Right renal cortex interstitium (tissue), 3 donors: ENCODE measurements around the gene BLVRA. TPM values are rescaled to one million over a fixed set of nuclear protein-coding genes. Genes with fewer than 3 reads are reported as not detected.
"Not testable (repeated sequence)": the region's sequence is repeated elsewhere in the genome, so short reads cannot be mapped to it uniquely, and the experiment has no call there.

ENCODE experiments used
- DNase-seq, 3 donors: peaks; one replicate each; pipeline ENCODE4 v3.0.0-alpha.2; 2013; ENCODE audit warnings: low read depth in 3 of 3, low spot score in 2 of 3
- polyA plus RNA-seq, 3 donors: library from polyadenylated mRNA; unstranded; fragments of 120-200 nt; gene quantifications; one replicate each; pipeline ENCODE4 v1.2.1, GENCODE V29; 2013; ENCODE audit not compliant: insufficient read length in 3 of 3

Gene BLVRA
- polyA plus RNA-seq, 3 donors: 54.0 to 66.9 (median 65.3) TPM

GRCh38 chr7:43791665-43792064 is 33.2 kb downstream of the BLVRA start:
- no peak for DNase-seq

- DNase-seq: no peak
Observed at GRCh38 chr7:43792471-43793150, 34.1 kb downstream of the BLVRA start.

DNA sequence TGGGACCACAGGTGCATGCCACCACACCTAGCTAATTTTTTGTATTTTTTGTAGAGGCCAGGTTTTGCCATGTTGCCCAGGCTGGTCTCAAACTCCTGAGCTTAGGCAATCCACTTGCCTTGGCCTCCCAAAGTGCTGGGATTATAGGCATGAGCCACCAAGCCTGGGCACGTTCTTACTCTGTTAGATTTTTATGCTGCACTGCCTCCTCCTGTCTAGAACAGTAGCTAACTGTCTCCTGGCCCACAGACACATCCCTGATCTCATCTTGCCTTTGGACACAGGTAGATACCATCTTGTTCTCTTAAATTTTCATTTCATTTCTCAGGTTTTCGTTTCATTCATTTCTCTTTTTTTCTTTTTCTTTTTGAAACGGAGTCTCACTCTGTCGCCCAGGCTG is 41.1 kb downstream of the BLVRA start:
- DNase-seq: no peak

DNA sequence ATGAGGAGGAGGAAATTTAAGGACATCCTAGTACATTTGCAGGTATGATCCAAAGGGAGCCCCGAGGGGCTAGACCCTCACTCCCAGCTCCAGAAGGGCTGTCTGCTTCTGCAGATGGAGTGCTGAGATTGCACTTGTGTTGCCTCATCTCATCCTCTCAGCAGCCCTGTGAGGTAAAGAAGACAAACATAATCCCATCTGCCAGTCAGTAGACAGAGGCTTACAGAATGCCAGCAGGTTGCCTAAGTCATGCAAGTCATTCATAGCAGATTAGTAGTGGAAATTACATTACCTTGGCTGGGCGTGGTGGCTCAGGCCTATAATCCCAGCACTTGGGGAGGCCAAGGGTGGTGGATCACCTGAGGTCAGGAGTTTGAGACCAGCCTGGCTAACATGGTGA is 45.4 kb downstream of the BLVRA start:
- DNase-seq: no peak

DNA sequence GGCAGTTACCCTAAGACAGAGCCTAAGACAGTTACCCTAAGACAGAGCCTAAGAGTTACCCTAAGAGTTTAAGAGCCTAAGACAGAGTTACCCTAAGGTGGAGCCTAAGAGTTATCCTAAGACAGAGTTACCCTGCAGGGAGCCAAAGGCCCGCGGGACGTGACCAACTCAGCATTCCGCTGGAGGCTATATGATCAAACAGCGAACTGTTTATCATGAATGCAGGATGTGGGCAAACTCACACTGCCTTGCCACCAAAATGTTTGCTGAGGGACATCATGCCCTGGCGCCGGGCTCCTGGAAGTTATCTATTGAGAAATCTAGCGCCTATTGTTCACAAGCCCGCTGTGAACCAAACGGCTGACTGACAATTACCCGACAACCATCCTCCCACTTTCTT is 49.9 kb downstream of the BLVRA start:
- no peak for DNase-seq

GRCh38 chr7:43810195-43810941 is 51.9 kb downstream of the BLVRA start:
- DNase-seq: not testable (repeated sequence)

DNA sequence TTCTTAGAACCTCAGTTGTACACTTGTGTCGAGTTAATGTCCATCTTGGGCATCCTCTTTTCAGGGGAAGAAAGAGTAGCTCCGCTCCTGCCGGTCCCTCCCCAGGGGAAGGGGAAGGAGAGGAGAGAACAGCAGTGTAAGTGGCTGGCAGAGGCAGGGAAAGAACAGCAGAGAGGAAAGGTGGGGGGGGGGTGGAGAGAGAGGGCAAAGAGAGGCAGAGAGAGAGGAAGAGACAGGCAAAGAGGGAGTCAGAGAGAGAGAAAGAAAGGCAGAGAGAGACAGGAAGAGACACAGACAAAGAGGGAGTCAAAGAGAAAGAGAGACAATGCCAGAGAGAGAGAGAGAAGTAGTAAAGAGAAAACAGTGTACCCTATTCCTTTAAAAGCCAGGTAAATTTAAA is 56.9 kb downstream of the BLVRA start:
- DNase-seq: no peak

DNA sequence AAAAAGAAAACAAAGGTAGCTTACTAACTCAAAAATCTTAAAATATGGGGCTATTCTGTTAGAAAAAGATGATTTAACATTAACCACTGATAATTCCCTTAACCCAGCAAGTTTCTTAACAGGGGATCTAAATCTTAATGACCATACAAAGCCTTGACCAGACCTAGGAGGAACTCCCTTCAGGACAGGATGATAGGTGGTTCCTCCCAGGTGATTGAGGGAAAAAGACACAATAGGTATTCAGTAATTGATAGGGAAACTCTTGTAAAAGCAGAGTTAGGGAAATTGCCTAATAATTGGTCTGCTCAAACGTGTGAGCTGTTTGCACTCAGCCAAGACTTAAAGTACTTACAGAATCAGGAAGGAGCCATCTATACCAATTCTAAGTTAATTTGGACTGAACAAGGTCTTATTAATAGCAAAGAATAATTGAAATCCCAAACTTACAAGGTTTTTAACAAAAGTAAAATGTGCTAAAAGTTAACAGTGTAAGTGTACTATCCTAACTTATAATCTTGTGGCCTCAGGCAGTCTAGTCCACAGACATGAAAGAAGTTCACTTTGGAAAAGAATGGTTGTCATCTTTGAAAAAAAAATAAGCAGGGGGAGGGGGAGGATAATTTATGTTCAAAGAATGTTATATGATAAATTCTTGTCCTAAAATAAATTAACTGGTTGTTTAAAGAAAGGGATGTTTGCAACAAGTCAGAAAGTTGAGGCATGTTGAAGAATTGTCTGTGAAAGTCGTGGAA is 57.7 kb downstream of the BLVRA start:
- not testable (repeated sequence) for DNase-seq

GRCh38 chr7:43823425-43823824 is 64.9 kb downstream of the BLVRA start:
- not testable (repeated sequence) for DNase-seq

DNA sequence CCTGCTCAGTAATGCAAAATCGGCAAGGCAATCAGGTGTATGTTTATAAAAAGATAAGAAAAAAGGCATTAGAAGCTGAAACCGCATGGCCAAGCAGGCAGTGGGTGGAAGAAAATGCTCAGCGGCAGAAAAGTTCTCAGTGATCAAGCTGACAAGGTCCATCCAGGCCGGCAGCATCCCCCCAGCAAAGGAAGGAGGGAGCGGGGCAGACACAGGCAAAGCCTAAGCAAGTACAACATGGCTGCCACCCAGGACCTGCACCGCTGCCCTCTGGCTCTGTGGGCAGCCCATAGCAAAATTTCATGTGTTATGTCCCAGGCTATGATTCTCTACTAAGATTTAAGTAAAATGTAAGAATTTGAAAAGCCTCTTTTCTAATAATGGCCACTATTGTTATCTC is 65.5 kb downstream of the BLVRA start:
- DNase-seq: no peak

DNA sequence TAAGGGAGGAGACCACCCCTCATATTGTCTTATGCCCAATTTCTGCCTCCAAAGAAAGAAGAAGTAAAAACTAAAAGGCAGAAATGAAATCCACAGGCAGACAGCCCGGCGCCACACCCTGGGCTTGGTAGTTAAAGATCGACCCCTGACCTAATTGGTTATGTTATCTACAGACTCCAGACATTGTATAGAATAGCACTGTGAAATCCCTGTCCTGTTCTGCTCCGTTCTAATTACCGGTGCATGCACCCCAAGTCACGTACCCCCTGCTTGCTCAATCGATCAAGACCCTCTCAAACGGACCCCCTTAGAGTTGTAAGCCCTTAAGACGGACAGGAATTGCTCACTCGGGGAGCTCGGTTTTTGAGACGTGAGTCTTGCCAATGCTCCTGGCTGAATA is 66.0 kb downstream of the BLVRA start:
- not testable (repeated sequence) for DNase-seq

DNA sequence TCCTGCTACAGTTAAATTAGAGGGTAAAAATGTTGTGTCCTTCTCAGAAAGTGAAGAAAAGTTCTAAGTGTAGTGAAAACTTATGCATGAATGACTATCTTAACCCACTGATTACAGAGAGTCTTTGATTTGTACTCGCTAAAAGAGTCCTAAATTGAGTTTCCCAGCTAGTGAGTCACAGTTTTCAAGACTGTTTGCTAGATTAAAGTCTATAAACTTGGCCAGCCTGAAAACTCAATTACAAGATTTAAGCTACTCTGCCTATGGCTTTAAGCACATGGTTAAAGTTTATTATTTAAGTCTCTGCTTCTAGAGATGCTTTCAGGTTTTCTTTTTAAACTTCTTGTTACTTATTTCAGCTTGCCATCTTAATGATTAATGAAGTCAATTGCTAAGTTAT is 66.5 kb downstream of the BLVRA start:
- no peak for DNase-seq

DNA sequence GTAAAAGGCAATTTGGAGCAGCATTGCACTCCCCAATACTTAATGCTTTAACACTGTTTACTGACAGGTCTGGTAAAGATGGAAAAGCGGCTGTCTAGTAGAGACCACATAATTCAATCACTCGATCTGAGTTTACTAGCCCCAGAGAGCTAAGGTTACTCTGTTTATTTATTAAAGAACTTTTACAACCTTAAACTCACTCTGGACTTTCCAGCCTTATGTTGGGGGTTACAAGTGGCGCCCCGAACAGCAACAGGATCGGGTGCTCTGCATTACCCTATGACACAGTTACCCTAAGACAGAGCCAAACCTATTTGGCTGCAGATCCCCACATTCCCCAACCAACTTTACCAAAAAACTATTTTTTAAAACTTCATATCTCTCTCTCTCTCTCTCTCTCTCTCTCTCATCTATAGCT is 66.9 kb downstream of the BLVRA start:
- no peak for DNase-seq

DNA sequence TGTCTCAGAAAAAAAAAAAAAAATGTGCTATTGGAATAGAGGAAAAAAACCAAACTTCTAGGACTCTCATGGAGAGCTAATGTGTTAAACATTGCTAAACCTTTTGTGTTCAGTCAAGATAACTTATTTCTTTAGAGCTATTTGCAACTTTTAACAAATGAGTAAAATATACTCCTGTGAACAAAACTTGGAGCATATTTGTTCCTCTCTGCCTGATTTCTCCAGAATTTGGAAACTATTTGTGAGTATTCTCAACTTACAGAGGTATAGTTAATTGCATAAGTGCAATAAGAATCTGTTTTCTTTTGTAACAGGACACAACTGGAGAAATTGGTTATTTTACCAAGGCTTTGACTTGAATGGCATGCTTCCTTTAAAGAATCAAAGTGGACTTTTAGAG is 72.4 kb downstream of the BLVRA start:
- DNase-seq: not testable (repeated sequence)

DNA sequence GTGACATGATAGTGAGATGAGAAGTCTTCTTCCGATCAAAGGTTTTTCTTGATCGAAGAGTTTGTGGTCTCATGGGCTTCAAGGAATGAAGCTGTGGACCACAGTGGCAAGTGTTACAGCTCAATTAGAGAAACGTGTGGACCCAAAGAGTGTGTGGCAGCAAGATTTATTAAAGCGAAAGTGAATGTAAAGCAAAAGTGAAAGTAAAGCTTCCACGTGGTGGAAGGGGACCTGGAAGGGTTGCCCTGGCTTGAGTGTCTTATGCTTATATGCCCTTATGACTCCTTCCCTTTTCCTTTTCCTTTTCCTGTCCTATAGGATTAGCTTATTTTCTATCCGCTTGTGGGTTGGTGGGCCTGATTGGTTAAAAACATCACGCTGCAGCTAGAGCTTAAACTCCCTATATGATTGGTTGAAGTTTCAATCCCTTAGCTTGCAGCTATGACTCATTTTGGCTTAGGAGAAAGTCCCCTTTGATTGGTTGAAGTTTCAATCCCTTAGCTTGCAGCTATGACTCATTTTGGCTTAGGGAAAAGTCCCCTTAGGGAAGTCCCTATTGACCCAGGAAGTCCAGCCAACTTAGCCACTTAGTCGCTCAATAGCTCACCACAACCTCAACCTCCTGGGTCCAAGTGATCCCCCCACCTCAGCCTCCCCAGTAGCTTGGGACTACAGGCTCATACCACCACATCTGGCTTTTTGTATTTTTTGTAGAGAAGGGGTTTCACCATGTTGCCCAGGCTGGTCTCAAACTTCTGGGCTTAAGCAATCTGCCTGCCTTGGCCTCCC is 76.2 kb downstream of the BLVRA start:
- no peak for DNase-seq

- DNase-seq: no peak
Observed at GRCh38 chr7:43838201-43838658, 79.8 kb downstream of the BLVRA start.

DNA sequence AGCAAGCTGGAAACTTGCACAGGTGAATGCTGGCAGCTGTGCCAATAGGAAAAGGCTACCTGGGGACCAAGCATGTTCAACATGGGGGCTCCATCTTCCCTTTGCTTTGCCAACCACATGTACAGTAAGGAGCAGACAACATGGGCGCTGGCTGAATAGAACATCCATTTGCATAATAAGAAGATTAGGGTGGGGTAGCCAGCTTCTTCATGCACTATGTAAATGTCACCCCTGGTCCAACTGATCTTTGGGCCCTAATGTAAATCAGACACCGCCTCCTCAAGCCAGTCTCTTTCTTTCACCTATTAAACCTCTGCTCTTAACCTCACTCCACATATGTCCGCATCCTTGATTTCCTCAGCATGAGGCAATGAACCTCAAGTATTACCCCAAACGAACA is 84.8 kb downstream of the BLVRA start:
- no peak for DNase-seq

- DNase-seq: no peak
Observed at GRCh38 chr7:43844257-43844656, 85.8 kb downstream of the BLVRA start.

- no peak for DNase-seq
Observed at GRCh38 chr7:43844662-43845061, 86.2 kb downstream of the BLVRA start.

DNA sequence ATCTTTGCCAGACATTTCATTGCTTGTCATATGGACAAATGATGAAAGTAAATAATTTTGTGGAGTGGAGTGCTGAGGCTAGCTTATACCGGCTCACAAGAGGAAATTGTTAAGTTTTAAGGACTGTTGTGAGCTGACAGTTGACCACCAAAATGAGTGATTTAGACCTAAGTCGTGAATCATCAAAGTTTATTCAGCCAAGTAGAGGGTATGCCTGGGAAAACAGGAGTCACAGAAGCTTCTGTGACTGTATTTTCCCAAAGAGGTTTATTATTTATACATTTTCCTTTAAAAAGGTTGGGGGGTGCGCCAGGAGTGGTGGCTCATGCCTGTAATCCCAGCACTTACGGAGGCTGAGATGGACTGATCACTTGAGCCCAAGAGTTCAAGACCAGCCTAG is 89.0 kb downstream of the BLVRA start:
- DNase-seq: no peak

- no peak for DNase-seq
Observed at GRCh38 chr7:43849047-43849446, 90.6 kb downstream of the BLVRA start.
